K562 (cell line): ENCODE results near the gene PRCD. TPM values are rescaled to one million over a fixed set of nuclear protein-coding genes. Genes with fewer than 3 reads are reported as not detected.
A peak's percentile ranks its signal among the peaks of the same experiment; 100 is the strongest.

Experiments used
- ATAC-seq: fragments of 200-7000 bp; cut with Tn5 transposase; 3 replicates; pipeline ENCODE4 v1.9.1; 2020; ENCODE audit warnings: moderate library complexity
- BruUV-seq: library from RNA; stranded (reverse); fragments of 400-500 nt; replicated peaks from 2 replicates; lab custom pipeline; 2021; lab: Mats Ljungman, UMichigan
- CTCF ChIA-PET: fragments of 300-600 bp; formaldehyde crosslinking; extraction: SDS; loops from one replicate; lab custom pipeline; 2021; ENCODE audit warnings: low intra/inter-chr PET ratio; lab: Yijun Ruan, JAX
- POLR2A ChIA-PET: fragments of 300-600, 350-650 bp; sonication (Branson Sonifier 250); formaldehyde crosslinking; extraction: SDS; loops from one replicate; lab custom pipeline; 2021; ENCODE audit warnings: antibody characterized with exemption, inconsistent platforms; lab: Yijun Ruan, JAX
- DNase-seq, 4 experiments: peaks; one replicate each; pipeline versions ENCODE4 v3.0.0 to v3.0.0-alpha.2; 2011 to 2018; ENCODE audit warnings: low spot score in 3 of 4, mixed read lengths in 3 of 4; ENCODE audit errors: extremely low read depth in 1 of 4
- FAIRE-seq: peaks from 2 replicates; lab custom pipeline; 2011; peaks lifted over from hg19 to GRCh38; lab: Jason Lieb, UNC
- H2AFZ ChIP-seq: 2 replicates; pipeline ENCODE4 v1.6.0; 2011; ENCODE audit warnings: low read depth, low read length, control low read depth, inconsistent platforms
- H3K27ac ChIP-seq: fragments of 200-600 bp; 3 replicates; pipeline ENCODE4 v1.8.0; 2011; ENCODE audit warnings: low read depth, mild to moderate bottlenecking, control low read depth, inconsistent platforms, low read length, moderate library complexity, mixed read lengths; ENCODE audit errors: extremely low read depth
- H3K27me3 ChIP-seq, 2 experiments: fragments of 300-600 bp in 1 of 2; 2 replicates in 1 of 2; 3 replicates in 1 of 2; pipeline versions ENCODE4 v1.6.0 to v1.8.0; 2011; ENCODE audit warnings: inconsistent platforms in 2 of 2, low read length in 2 of 2, mild to moderate bottlenecking in 1 of 2, mixed read lengths in 1 of 2, moderate library complexity in 1 of 2; ENCODE audit not compliant: control insufficient read depth in 2 of 2, insufficient read depth in 2 of 2
- H3K36me3 ChIP-seq: fragments of 300-600 bp; 3 replicates; pipeline ENCODE4 v1.8.0; 2011; ENCODE audit warnings: mild to moderate bottlenecking, low read length, inconsistent platforms; ENCODE audit not compliant: control insufficient read depth, insufficient read depth
- H3K4me1 ChIP-seq, 2 experiments: fragments of 200-600 bp in 1 of 2; replicated peaks in 1 of 2; 2 replicates in 1 of 2; 3 replicates in 1 of 2; pipeline versions ENCODE4 v1.5.1 to v1.8.0; 2011; ENCODE audit warnings: inconsistent platforms in 2 of 2, low read length in 2 of 2, mild to moderate bottlenecking in 1 of 2, mixed read lengths in 1 of 2, moderate library complexity in 1 of 2; ENCODE audit not compliant: control insufficient read depth in 2 of 2, insufficient read depth in 2 of 2
- H3K4me2 ChIP-seq: 2 replicates; pipeline ENCODE4 v1.6.1; 2011; ENCODE audit warnings: low read length, control low read depth, inconsistent platforms, mixed read lengths; ENCODE audit not compliant: insufficient read depth
- H3K4me3 ChIP-seq: fragments of 200-600 bp; sonication (generic), shearing (Covaris generic); 2 replicates; pipeline ENCODE4 v1.5.1; 2016; ENCODE audit warnings: control low read depth, inconsistent platforms
- H3K79me2 ChIP-seq: fragments of 200-600 bp; 3 replicates; pipeline ENCODE4 v1.8.0; 2011; ENCODE audit warnings: low read length, inconsistent platforms; ENCODE audit not compliant: control insufficient read depth, insufficient read depth
- H3K9ac ChIP-seq, 2 experiments: 2 replicates each; pipeline versions ENCODE4 v1.6.0 to v1.6.1; 2011; ENCODE audit warnings: low read depth in 2 of 2, low read length in 2 of 2, control low read depth in 1 of 2, inconsistent platforms in 1 of 2, mild to moderate bottlenecking in 1 of 2, mixed read lengths in 1 of 2; ENCODE audit not compliant: insufficient read depth in 1 of 2
- H3K9me1 ChIP-seq: one replicate; pipeline ENCODE4 v1.6.0; 2011; ENCODE audit warnings: inconsistent platforms, mild to moderate bottlenecking, low read length, moderate library complexity; ENCODE audit not compliant: control insufficient read depth, insufficient read depth
- H3K9me3 ChIP-seq: replicated peaks from 2 replicates; pipeline ENCODE4 v1.5.1; 2011; ENCODE audit warnings: low read depth, low read length, inconsistent platforms; ENCODE audit not compliant: control insufficient read depth, insufficient read depth
- H4K20me1 ChIP-seq: replicated peaks from 2 replicates; pipeline ENCODE4 v1.6.1; 2011; ENCODE audit warnings: low read length, inconsistent platforms, mixed read lengths; ENCODE audit not compliant: control insufficient read depth, insufficient read depth
- ARID1B ChIP-seq: fragments of 450-650 bp; IDR thresholded peaks from 2 replicates; pipeline ENCODE4 v1.6.1; 2016; ENCODE audit warnings: antibody characterized with exemption, mild to moderate bottlenecking, inconsistent platforms
- BRD9 ChIP-seq: fragments of 450-650 bp; IDR thresholded peaks from 2 replicates; pipeline ENCODE4 v1.6.1; 2018; ENCODE audit warnings: low read depth; ENCODE audit not compliant: partially characterized antibody
- ETV1 ChIP-seq: fragments of 450-650 bp; conservative IDR thresholded peaks from 2 replicates; pipeline ENCODE4 v1.6.1; 2016; ENCODE audit warnings: missing genetic modification characterization, control low read depth, low read depth, missing compliant biosample characterization
- FOXA3 ChIP-seq, 2 experiments: fragments of 450-650 bp in 1 of 2; sonication (generic) in 1 of 2; formaldehyde crosslinking; IDR thresholded peaks in 1 of 2; conservative IDR thresholded peaks in 1 of 2; 2 replicates each; pipeline versions ENCODE4 v1.4.0 to v1.8.0; 2020 to 2022; ENCODE audit warnings: mild to moderate bottlenecking in 2 of 2, missing genetic modification reagents in 1 of 2
- NR3C1 ChIP-seq: sonication (generic); formaldehyde crosslinking; IDR thresholded peaks from 2 replicates; pipeline ENCODE4 v1.8.1; 2022; ENCODE audit warnings: missing genetic modification reagents
- SMARCE1 ChIP-seq: fragments of 450-650 bp; IDR thresholded peaks from 2 replicates; pipeline ENCODE4 v1.7.1; 2016; ENCODE audit warnings: mild to moderate bottlenecking
- U2AF2 ChIP-seq: fragments of 200-400 bp; formaldehyde crosslinking; optimal IDR thresholded peaks from 2 replicates; pipeline ENCODE3; 2017; ENCODE audit warnings: low read depth, mild to moderate bottlenecking, low read length
- ZNF57 ChIP-seq: fragments of 450-650 bp; formaldehyde crosslinking; IDR thresholded peaks from 2 replicates; pipeline ENCODE4 v1.4.0; 2020; ENCODE audit warnings: mild to moderate bottlenecking, moderate library complexity
- ZNF639 ChIP-seq, 2 experiments: fragments of 200-800 bp in 1 of 2; sonication (Bioruptor generic) in 1 of 2; sonication (generic) in 1 of 2; formaldehyde crosslinking in 1 of 2; IDR thresholded peaks in 1 of 2; conservative IDR thresholded peaks in 1 of 2; 2 replicates each; pipeline versions ENCODE4 v1.5.0 to v1.6.1; 2016 to 2020; ENCODE audit warnings: missing compliant biosample characterization in 1 of 2, missing genetic modification characterization in 1 of 2, missing genetic modification reagents in 1 of 2
- WGBS: fragments of 100-300 bp; shearing (Covaris generic); methylation state at CpG from one replicate; pipeline ENCODE4 v1.1.6; 2016; ENCODE audit warnings: low coverage, mixed read lengths; ENCODE audit not compliant: insufficient coverage; ENCODE audit errors: missing lambda C conversion rate; 5-methylcytosine and 5-hydroxymethylcytosine counted together
- in situ Hi-C: fragments of 300-500 bp; cut with MboI; formaldehyde crosslinking; loops from 4 replicates; pipeline ENCODE4 v1.15.0; 2018; ENCODE audit warnings: inconsistent platforms, mixed read lengths
- intact Hi-C: fragments of 100-400 bp; cut with micrococcal nuclease; formaldehyde crosslinking; loops from 2 replicates; pipeline ENCODE4 v1.14.2; 2022
- polyA plus RNA-seq, 8 experiments: library from polyadenylated mRNA; depleted of rRNA in 4 of 8; stranded (reverse) in 5 of 8; unstranded in 3 of 8; fragments of >200 nt; fragmentation: Nextera tagmentation in 2 of 8; fragmentation: Illumina TruSeq in 1 of 8; extraction: Ambion mirVana in 2 of 8; extraction: Trizol in 1 of 8; gene quantifications; 2 replicates each; pipeline versions ENCODE4 v1.2.1 to v1.2.3, GENCODE V29; 2011 to 2014; ENCODE audit warnings: inconsistent platforms in 1 of 8, missing spikeins in 1 of 8
- total RNA-seq, 7 experiments: library from RNA; depleted of rRNA in 6 of 7; stranded (reverse); fragments of >200 nt in 6 of 7; fragmentation: Illumina TruSeq in 2 of 7; extraction: Trizol in 2 of 7; gene quantifications; 2 replicates each; pipeline versions ENCODE4 v1.2.1 to v1.2.3, GENCODE V29; 2011 to 2021; ENCODE audit warnings: low replicate concordance in 1 of 7
- TF ChIP-seq, protein P1 (sequence below): sonication (generic); formaldehyde crosslinking; IDR thresholded peaks from 2 replicates; pipeline ENCODE4 v1.8.0; 2022; ENCODE audit warnings: mild to moderate bottlenecking, missing genetic modification reagents, borderline replicate concordance
- TF ChIP-seq, protein P2 (sequence below): fragments of 250-450 bp; sonication (Bioruptor Pico); IDR thresholded peaks from 2 replicates; pipeline ENCODE4 v1.4.0; 2020; ENCODE audit warnings: mild to moderate bottlenecking, moderate library complexity

Gene PRCD
- total and polyA plus RNA-seq, 9 of the 15 experiments (the other 6 are each of a cell fraction or from before 2014, with no cell fraction given): 0.20 to 0.25 (median 0.21) TPM; not detected in 6

DNA sequence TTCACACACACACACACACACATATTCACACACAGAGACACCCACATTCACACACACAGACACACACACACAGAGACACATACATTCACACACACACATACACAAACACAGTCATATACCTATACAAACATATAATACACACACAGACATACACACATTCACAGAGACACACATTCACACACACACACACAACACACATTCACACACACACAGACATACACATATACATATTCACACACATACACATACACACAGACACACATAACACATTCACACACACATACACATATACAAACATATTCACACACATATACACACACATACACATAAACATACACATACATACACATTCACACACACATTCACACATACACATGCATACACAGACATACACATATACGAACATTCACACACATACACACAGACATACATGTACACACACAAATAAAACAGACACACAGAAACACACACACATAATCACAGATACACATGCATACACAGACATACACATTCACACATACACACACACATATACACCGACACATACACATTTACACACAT is 7.9 kb downstream of the PRCD start:
- Histone ChIP-seq H3K27ac (no peak overlapping the region), H2AFZ (no peak overlapping the region), H3K4me1 (peaks cover 0 to 39% of the 10 kb centered on the region in 2 experiments; a peak in 3 of 5 replicates), H3K9me1 (no peaks in the 10 kb centered on the region), H3K4me3 (no peak overlapping the region), H3K4me2 (no peak overlapping the region), H3K9me3 (no peaks in the 10 kb centered on the region), H3K79me2 (no peaks in the 10 kb centered on the region), H3K9ac (no peak overlapping the region), H3K36me3 (no peaks in the 10 kb centered on the region), H3K27me3 (no peaks in the 10 kb centered on the region), H4K20me1 (no peaks in the 10 kb centered on the region)
- no TSS peak for BruUV-seq
- 16% methylated on average over 2 of the region's 2 CpGs for WGBS
- in situ Hi-C loops: no loop called here
- FAIRE-seq (peak; percentile 90), ATAC-seq (no peak), DNase-seq (no peak)
- POLR2A ChIA-PET: interaction anchor here (0.8 to 2.0 kb wide), 2 partner anchors 12 to 76 kb away, joined by 3 to 7 read pairs; no protein-coding TSS in a partner anchor
- intact Hi-C loops: loop anchor here (1.0 to 5.0 kb wide), 3 partner anchors 19 to 40 kb away; no protein-coding TSS in a partner anchor
- CTCF ChIA-PET: interaction anchor here (0.6 to 2.1 kb wide), 5 partner anchors 25 to 82 kb away, joined by 3 to 24 read pairs (median 4); no protein-coding TSS in a partner anchor
- TF ChIP-seq ZNF639 (CRISPR knock-in tag; conservative IDR thresholded peaks at IDR 0.05 in 1 of 2, IDR thresholded peaks at IDR 0.05 in 1 of 2) (no peak), FOXA3 (CRISPR knock-in tag; conservative IDR thresholded peaks at IDR 0.05 in 1 of 2, IDR thresholded peaks at IDR 0.05 in 1 of 2) (no peak), SMARCE1 (no peak), BRD9 (peak; percentile 15), ETV1 (tag) (no peak), NR3C1 (CRISPR knock-in tag) (no peak), U2AF2 (no peak), ARID1B (peak; percentile 37; the same call in 1 of the 2 replicates), ZNF57 (no peak)
- TF ChIP-seq, protein P1, sequence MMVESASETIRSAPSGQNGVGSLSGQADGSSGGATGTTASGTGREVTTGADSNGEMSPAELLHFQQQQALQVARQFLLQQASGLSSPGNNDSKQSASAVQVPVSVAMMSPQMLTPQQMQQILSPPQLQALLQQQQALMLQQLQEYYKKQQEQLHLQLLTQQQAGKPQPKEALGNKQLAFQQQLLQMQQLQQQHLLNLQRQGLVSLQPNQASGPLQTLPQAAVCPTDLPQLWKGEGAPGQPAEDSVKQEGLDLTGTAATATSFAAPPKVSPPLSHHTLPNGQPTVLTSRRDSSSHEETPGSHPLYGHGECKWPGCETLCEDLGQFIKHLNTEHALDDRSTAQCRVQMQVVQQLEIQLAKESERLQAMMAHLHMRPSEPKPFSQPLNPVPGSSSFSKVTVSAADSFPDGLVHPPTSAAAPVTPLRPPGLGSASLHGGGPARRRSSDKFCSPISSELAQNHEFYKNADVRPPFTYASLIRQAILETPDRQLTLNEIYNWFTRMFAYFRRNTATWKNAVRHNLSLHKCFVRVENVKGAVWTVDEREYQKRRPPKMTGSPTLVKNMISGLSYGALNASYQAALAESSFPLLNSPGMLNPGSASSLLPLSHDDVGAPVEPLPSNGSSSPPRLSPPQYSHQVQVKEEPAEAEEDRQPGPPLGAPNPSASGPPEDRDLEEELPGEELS (CRISPR knock-in tag): no peak
- TF ChIP-seq, protein P2, sequence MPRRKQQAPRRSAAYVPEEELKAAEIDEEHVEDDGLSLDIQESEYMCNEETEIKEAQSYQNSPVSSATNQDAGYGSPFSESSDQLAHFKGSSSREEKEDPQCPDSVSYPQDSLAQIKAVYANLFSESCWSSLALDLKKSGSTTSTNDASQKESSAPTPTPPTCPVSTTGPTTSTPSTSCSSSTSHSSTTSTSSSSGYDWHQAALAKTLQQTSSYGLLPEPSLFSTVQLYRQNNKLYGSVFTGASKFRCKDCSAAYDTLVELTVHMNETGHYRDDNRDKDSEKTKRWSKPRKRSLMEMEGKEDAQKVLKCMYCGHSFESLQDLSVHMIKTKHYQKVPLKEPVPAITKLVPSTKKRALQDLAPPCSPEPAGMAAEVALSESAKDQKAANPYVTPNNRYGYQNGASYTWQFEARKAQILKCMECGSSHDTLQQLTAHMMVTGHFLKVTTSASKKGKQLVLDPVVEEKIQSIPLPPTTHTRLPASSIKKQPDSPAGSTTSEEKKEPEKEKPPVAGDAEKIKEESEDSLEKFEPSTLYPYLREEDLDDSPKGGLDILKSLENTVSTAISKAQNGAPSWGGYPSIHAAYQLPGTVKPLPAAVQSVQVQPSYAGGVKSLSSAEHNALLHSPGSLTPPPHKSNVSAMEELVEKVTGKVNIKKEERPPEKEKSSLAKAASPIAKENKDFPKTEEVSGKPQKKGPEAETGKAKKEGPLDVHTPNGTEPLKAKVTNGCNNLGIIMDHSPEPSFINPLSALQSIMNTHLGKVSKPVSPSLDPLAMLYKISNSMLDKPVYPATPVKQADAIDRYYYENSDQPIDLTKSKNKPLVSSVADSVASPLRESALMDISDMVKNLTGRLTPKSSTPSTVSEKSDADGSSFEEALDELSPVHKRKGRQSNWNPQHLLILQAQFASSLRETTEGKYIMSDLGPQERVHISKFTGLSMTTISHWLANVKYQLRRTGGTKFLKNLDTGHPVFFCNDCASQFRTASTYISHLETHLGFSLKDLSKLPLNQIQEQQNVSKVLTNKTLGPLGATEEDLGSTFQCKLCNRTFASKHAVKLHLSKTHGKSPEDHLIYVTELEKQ (CRISPR knock-in tag): no peak
